SK-N-SH (cell line): ENCODE data around the gene TASOR2. TPM values are rescaled to one million over a fixed set of nuclear protein-coding genes. Genes with fewer than 3 reads are reported as not detected.

Experiments used
- CTCF ChIA-PET: fragments of 300-600, 350-600 bp; formaldehyde crosslinking; extraction: SDS; loops from one replicate; lab custom pipeline; 2021; lab: Yijun Ruan, JAX
- POLR2A ChIA-PET: fragments of 350-600 bp; sonication (Branson Sonifier 250); formaldehyde crosslinking; extraction: SDS; loops from one replicate; lab custom pipeline; 2020; ENCODE audit warnings: antibody characterized with exemption, inconsistent platforms; lab: Yijun Ruan, JAX
- DNase-seq: peaks from one replicate; pipeline ENCODE4 v3.0.0; 2012
- H2AFZ ChIP-seq: fragments of 200-600 bp; sonication (generic); 2 replicates; pipeline ENCODE4 v1.8.1; 2016; ENCODE audit warnings: antibody characterized with exemption, mild to moderate bottlenecking, low read depth
- H3F3A ChIP-seq: fragments of 200-600 bp; sonication (generic); replicated peaks from 2 replicates; pipeline ENCODE3; 2016; ENCODE audit warnings: antibody characterized with exemption, mild to moderate bottlenecking; ENCODE audit not compliant: insufficient read depth
- H3K27ac ChIP-seq, 2 experiments: fragments of 200-500 bp in 1 of 2; fragments of 200-600 bp in 1 of 2; sonication (Bioruptor generic) in 1 of 2; sonication (generic), shearing (Covaris generic) in 1 of 2; 2 replicates each; pipeline versions ENCODE4 v1.5.1 to v1.6.1; 2014 to 2016; ENCODE audit warnings: low read depth in 2 of 2, inconsistent platforms in 1 of 2, low read length in 1 of 2, mild to moderate bottlenecking in 1 of 2, mixed read lengths in 1 of 2
- H3K27me3 ChIP-seq: fragments of 200-600 bp; sonication (generic), shearing (Covaris generic); 2 replicates; pipeline ENCODE4 v1.6.1; 2016; ENCODE audit warnings: mixed run types; ENCODE audit not compliant: insufficient read depth
- H3K36me3 ChIP-seq, 2 experiments: fragments of 200-500 bp in 1 of 2; fragments of 200-600 bp in 1 of 2; sonication (Bioruptor generic) in 1 of 2; sonication (generic) in 1 of 2; replicated peaks in 1 of 2; 2 replicates each; pipeline versions ENCODE3 to v1.5.1; 2014 to 2016; ENCODE audit warnings: low read length in 1 of 2, mild to moderate bottlenecking in 1 of 2; ENCODE audit not compliant: insufficient read depth in 2 of 2, control insufficient read depth in 1 of 2
- H3K4me1 ChIP-seq, 2 experiments: fragments of 200-500 bp in 1 of 2; fragments of 200-600 bp in 1 of 2; sonication (Bioruptor generic) in 1 of 2; sonication (generic), shearing (Covaris generic) in 1 of 2; 2 replicates each; pipeline versions ENCODE4 v1.5.1 to v1.6.1; 2014 to 2016; ENCODE audit warnings: low read depth in 1 of 2, low read length in 1 of 2, mixed run types in 1 of 2; ENCODE audit not compliant: insufficient read depth in 2 of 2, control insufficient read depth in 1 of 2
- H3K4me2 ChIP-seq: fragments of 200-600 bp; sonication (generic), shearing (Covaris generic); 2 replicates; pipeline ENCODE4 v1.6.1; 2017; ENCODE audit warnings: mixed run types
- H3K4me3 ChIP-seq, 2 experiments: fragments of 200-500 bp in 1 of 2; fragments of 200-600 bp in 1 of 2; sonication (Bioruptor generic) in 1 of 2; sonication (generic), shearing (Covaris generic) in 1 of 2; 2 replicates each; pipeline versions ENCODE4 v1.5.1 to v1.8.1; 2014 to 2016; ENCODE audit warnings: low read depth in 2 of 2, inconsistent platforms in 1 of 2, low read length in 1 of 2, mild to moderate bottlenecking in 1 of 2, mixed read lengths in 1 of 2, moderate library complexity in 1 of 2
- H3K79me2 ChIP-seq: fragments of 200-600 bp; sonication (generic); 2 replicates; pipeline ENCODE4 v1.8.1; 2017; ENCODE audit warnings: mild to moderate bottlenecking; ENCODE audit not compliant: insufficient read depth
- H3K9ac ChIP-seq: fragments of 200-600 bp; sonication (generic); 2 replicates; pipeline ENCODE4 v1.6.1; 2017; ENCODE audit warnings: mixed run types
- H3K9me2 ChIP-seq: fragments of 200-600 bp; sonication (generic); 2 replicates; pipeline ENCODE4 v1.6.1; 2017; ENCODE audit warnings: mixed run types
- H3K9me3 ChIP-seq: fragments of 200-600 bp; sonication (generic); 2 replicates; pipeline ENCODE4 v1.6.1; 2017; ENCODE audit warnings: mixed run types, mild to moderate bottlenecking, moderate library complexity
- H4K20me1 ChIP-seq: fragments of 200-600 bp; sonication (generic); 2 replicates; pipeline ENCODE4 v1.6.1; 2017; ENCODE audit warnings: mild to moderate bottlenecking, mixed run types; ENCODE audit not compliant: insufficient read depth
- CHD2 ChIP-seq: fragments of 150-350 bp; IDR thresholded peaks from 2 replicates; pipeline ENCODE4 v1.6.1; 2018; ENCODE audit warnings: low read length; ENCODE audit not compliant: partially characterized antibody
- EP300 ChIP-seq, 2 experiments: IDR thresholded peaks; 2 replicates each; pipeline versions ENCODE4 v1.4.0 to v1.6.1; 2012; ENCODE audit warnings: borderline replicate concordance in 1 of 2, low read depth in 1 of 2, low read length in 1 of 2
- FOXJ3 ChIP-seq: sonication (generic); formaldehyde crosslinking; IDR thresholded peaks from 2 replicates; pipeline ENCODE4 v1.5.1; 2020; ENCODE audit warnings: mild to moderate bottlenecking, missing genetic modification reagents
- GATA2 ChIP-seq: sonication (generic); formaldehyde crosslinking; IDR thresholded peaks from 2 replicates; pipeline ENCODE4 v1.5.0; 2020; ENCODE audit warnings: mild to moderate bottlenecking, missing genetic modification reagents
- IRF3 ChIP-seq: fragments of 150-350 bp; IDR thresholded peaks from 2 replicates; pipeline ENCODE4 v1.6.1; 2016; ENCODE audit warnings: mild to moderate bottlenecking, low read depth, low read length
- MAX ChIP-seq: IDR thresholded peaks from 2 replicates; pipeline ENCODE4 v1.4.0; 2012; ENCODE audit warnings: low read depth
- MXI1 ChIP-seq: IDR thresholded peaks from 2 replicates; pipeline ENCODE4 v1.6.1; 2012; ENCODE audit warnings: mild to moderate bottlenecking, low read depth, low read length, improper control_type of control experiment
- PBX3 ChIP-seq: IDR thresholded peaks from 2 replicates; pipeline ENCODE4; 2012
- POLR2AphosphoS5 ChIP-seq: IDR thresholded peaks from 2 replicates; pipeline ENCODE4 v1.6.1; 2012; ENCODE audit warnings: low read depth, low read length
- RAD21 ChIP-seq: IDR thresholded peaks from 2 replicates; pipeline ENCODE4 v1.6.1; 2012; ENCODE audit warnings: mild to moderate bottlenecking, low read length
- SMC3 ChIP-seq: IDR thresholded peaks from 2 replicates; pipeline ENCODE4 v1.6.1; 2012; ENCODE audit warnings: low read depth, low read length, improper control_type of control experiment
- TCF12 ChIP-seq: IDR thresholded peaks from 2 replicates; pipeline ENCODE4 v1.4.0; 2012
- USF1 ChIP-seq: IDR thresholded peaks from 2 replicates; pipeline ENCODE4 v1.4.0; 2012; ENCODE audit warnings: low read depth, borderline replicate concordance
- YY1 ChIP-seq: IDR thresholded peaks from 2 replicates; pipeline ENCODE4 v1.4.0; 2012; ENCODE audit warnings: low read depth, mild to moderate bottlenecking
- ZBTB33 ChIP-seq: IDR thresholded peaks from 2 replicates; pipeline ENCODE4 v1.4.0; 2012; ENCODE audit warnings: low read depth, borderline replicate concordance
- WGBS: methylation state at CpG from one replicate; pipeline ENCODE4 v1.1.6; 2017; ENCODE audit warnings: low lambda C conversion rate; 5-methylcytosine and 5-hydroxymethylcytosine counted together
- polyA plus RNA-seq, 3 experiments: library from polyadenylated mRNA; depleted of rRNA; stranded (reverse); fragments of >200 nt; gene quantifications; 2 replicates each; pipeline ENCODE4 v1.2.3, GENCODE V29; 2012

The TASOR2 gene
- polyA plus RNA-seq, 1 of the 3 experiments (the other 2 are of a cell fraction), result 21.2 TPM

- no peak for TF ChIP-seq IRF3
- no peak for TF ChIP-seq USF1
- no peak for TF ChIP-seq PBX3
- TF ChIP-seq RAD21, result no peak
- no peak for TF ChIP-seq CHD2
- TF ChIP-seq SMC3, result no peak
Measured at GRCh38 chr10:5651388-5651764, 33.3 kb upstream of the TASOR2 start (continued).

- peaks cover 0 to 9% of the 10 kb centered on the region in 2 experiments for H3K36me3 ChIP-seq
- TF ChIP-seq ZBTB33 (no peak), GATA2 (CRISPR knock-in tag) (no peak), CHD2 (no peak), TCF12 (no peak), IRF3 (no peak), POLR2AphosphoS5 (no peak), MAX (no peak), FOXJ3 (CRISPR knock-in tag) (no peak), YY1 (no peak), MXI1 (no peak), EP300 (IDR thresholded peaks at IDR 0.05; ENCODE audit: borderline replicate concordance in 1 of 2, low read depth in 1 of 2, low read length in 1 of 2) (no peak)
- 99% methylated on average over 14 of the region's 14 CpGs for WGBS
Measured at GRCh38 chr10:5652746-5653145, 31.9 kb upstream of the TASOR2 start.

More at GRCh38 chr10:5652746-5653145, 31.9 kb upstream of the TASOR2 start:
- no peak for DNase-seq
- Histone ChIP-seq H3K9ac (no peak overlapping the region), H3K4me1 (no peaks in the 10 kb centered on the region; a peak in 1 of 4 replicates), H2AFZ (no peak overlapping the region), H3K79me2 (0 out of 2 replicates have a peak, but pooled peaks cover 3% of the 10 kb centered on the region), H3K27me3 (no peaks in the 10 kb centered on the region), H4K20me1 (no peaks in the 10 kb centered on the region), H3K27ac (no peak overlapping the region), H3K4me3 (no peak overlapping the region), H3K4me2 (no peak overlapping the region), H3F3A (no peaks in the 10 kb centered on the region), H3K9me3 (no peaks in the 10 kb centered on the region), H3K9me2 (no peaks in the 10 kb centered on the region)
- ChIA-PET CTCF (interaction anchor here (1.3 to 1.9 kb wide), 3 partner anchors 11 to 30 kb away, joined by 4 to 7 read pairs (median 7); no protein-coding TSS in a partner anchor), POLR2A (interaction anchor here (0.7 kb wide), 1 partner anchor 609 kb away, joined by 3 read pairs; no protein-coding TSS in a partner anchor)
